Measurements from ENCODE around the gene HPSE2.

- no peak for TF ChIP-seq POLR2A (IDR thresholded peaks at IDR 0.05; ENCODE audit: low read length)
- TF ChIP-seq GATA1 (IDR thresholded peaks at IDR 0.05; ENCODE audit: low read depth, low read length): no peak
Measured at GRCh38 chr10:98415731-98416119, 819.9 kb downstream of the HPSE2 start.
